DMS53 treated with DMSO at 0.1 percent for 48 hours (cell line): ENCODE results near the gene FZD2.
"Not testable (repeated sequence)": the region's sequence is repeated elsewhere in the genome, so short reads cannot be mapped to it uniquely, and the experiment has no call there.

Source experiments
- DNase-seq: peaks from one replicate; lab custom pipeline; 2025; ENCODE audit not compliant: unreplicated experiment; lab: John Stamatoyannopoulos, UW

The FZD2 gene

GRCh38 chr17:44546671-44547606 lies 10.3 kb upstream of the FZD2 start:
- DNase-seq: no peak

- no peak for DNase-seq
Observed at GRCh38 chr17:44547625-44548267, 9.5 kb upstream of the FZD2 start.

DNA sequence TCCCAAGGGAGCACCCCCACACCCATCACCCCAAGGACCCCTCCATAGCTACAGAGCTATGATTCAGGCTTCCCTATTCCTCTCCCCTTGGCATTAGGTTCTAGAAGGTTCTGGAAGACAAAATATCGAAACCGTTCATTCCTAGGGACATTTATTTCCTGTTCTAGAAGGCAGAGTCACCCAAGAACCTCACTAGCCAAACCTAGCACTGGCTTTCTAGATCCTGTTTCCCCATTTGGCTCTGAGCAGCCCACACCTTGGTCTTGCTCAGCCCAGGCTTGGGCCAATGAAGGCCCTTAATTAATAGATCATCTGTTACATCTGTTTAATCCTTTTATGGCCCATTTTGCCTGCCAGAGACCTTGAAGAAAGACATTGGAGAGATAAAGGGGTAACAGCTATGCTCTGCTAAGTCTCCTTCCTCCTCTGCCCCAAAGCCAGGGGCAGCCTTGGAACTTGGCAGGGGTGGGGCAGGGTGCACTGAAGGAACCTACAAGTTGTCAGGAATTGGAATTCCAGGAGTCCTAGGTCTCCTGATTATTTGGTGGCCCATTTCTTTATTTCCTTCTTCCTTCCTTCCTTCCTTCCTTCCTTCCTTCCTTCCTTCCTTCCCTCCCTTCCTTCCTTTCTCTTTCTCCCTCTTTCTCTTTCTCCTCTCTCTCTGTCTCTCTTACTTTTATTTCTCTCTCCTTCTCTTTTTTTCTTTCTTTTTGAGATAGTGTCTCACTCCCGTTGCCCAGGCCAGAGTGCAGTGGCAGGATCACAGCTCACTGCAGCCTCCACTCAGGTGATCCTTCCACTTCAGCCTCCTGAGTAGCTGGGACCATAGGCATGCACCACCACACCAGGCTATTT lies 8.7 kb upstream of the FZD2 start:
- no peak for DNase-seq

- DNase-seq: no peak
Observed at GRCh38 chr17:44549686-44550085, 7.6 kb upstream of the FZD2 start.

- no peak for DNase-seq
Observed at GRCh38 chr17:44552361-44552760, 4.9 kb upstream of the FZD2 start.

DNA sequence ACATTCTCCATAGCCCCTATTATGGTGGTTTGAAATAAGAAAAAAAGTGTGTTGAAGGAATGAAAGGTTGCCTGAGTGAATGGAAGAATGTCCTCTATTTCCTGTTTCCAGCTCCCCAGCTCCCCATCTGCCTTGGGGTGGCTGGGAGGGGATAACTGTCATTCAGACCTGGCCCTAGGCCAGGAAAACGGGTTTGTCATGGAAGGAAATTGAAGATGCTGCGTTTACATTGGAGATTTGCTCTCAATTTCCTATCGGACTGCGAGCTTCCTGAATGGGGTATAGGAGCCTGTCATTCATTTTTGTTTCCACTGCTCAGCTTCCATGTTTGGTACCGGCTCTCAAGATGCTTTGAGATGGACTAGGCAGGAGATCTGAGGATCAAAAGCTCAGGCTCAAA lies 2.2 kb upstream of the FZD2 start:
- no peak for DNase-seq

- no peak for DNase-seq
Observed at GRCh38 chr17:44556166-44556831, 985 bp upstream of the FZD2 start.

DNA sequence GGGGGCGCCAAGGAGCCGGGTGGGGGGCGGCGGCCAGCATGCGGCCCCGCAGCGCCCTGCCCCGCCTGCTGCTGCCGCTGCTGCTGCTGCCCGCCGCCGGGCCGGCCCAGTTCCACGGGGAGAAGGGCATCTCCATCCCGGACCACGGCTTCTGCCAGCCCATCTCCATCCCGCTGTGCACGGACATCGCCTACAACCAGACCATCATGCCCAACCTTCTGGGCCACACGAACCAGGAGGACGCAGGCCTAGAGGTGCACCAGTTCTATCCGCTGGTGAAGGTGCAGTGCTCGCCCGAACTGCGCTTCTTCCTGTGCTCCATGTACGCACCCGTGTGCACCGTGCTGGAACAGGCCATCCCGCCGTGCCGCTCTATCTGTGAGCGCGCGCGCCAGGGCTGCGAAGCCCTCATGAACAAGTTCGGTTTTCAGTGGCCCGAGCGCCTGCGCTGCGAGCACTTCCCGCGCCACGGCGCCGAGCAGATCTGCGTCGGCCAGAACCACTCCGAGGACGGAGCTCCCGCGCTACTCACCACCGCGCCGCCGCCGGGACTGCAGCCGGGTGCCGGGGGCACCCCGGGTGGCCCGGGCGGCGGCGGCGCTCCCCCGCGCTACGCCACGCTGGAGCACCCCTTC lies 484 bp downstream of the FZD2 start:
- DNase-seq: no peak

- no peak for DNase-seq
Observed at GRCh38 chr17:44558334-44558709, 1.0 kb downstream of the FZD2 start.

- DNase-seq: no peak
Observed at GRCh38 chr17:44558710-44559633, 1.7 kb downstream of the FZD2 start.

GRCh38 chr17:44559634-44560554 lies 2.6 kb downstream of the FZD2 start:
- DNase-seq: no peak

DNA sequence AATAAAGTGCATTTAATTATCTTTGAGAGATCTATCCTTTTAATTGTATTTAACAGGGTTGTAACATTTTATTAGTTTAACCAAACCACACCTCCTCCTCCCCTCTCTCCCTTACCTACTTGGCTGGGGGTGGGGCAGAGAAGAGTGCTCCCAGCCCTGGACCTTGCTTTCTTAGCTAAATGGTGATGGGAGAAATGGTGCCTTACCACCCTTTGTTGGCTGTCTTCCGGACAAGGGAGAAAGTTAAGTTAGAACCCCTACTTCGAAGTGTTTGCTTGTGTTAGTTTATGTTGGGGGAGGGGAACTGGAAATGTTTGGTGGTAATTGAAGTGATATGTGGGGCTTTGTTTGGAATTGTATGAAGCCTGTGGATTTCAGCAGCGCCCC lies 3.9 kb downstream of the FZD2 start:
- DNase-seq: no peak

DNA sequence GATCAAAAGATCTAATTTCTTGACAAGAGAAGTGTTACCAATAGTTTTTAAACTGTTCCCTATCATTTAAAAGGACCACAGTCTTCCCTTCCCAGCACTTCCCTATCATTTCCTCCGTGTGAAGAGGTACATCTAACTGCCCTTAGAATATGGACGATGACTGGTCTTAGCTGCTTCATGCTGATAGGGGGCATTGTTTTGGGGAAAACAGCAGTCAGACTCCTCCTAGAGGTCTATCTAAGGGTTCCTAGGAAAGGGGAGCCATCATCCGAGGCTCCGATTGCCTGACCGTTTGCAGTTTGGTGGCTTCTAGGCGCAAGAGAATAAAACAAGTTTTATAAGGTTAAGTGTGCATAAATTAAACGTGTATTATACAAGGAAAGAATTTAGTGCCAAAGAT lies 7.1 kb downstream of the FZD2 start:
- no peak for DNase-seq

DNA sequence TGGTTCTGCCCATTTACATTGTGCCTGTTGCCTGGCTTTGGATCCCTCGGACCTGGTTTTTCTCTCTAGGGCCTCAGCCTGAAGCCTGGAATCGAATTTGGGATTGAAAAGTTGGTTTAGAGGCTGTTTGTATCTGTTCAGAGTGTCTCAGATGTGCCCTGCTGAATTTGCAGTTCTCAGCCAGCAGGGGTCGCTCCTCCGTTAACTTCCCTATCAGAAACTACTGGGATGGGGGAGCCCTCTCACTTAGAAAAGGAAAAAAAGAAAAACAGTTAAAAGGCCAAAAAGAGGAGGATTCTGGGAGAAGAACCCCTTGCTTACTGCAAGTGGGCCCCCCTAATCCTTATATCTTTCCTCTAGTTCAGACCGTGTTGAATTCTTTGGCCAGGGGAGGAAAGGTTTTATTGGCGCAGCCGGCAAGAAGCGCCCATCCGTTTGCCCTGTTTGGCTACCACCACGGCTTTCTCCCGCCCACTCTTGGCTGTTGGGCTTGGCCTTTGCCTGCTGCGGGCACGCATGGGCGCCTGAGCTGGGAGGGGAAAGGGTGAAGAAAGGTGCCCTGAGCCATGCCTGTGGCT lies 8.7 kb downstream of the FZD2 start:
- no peak for DNase-seq

DNA sequence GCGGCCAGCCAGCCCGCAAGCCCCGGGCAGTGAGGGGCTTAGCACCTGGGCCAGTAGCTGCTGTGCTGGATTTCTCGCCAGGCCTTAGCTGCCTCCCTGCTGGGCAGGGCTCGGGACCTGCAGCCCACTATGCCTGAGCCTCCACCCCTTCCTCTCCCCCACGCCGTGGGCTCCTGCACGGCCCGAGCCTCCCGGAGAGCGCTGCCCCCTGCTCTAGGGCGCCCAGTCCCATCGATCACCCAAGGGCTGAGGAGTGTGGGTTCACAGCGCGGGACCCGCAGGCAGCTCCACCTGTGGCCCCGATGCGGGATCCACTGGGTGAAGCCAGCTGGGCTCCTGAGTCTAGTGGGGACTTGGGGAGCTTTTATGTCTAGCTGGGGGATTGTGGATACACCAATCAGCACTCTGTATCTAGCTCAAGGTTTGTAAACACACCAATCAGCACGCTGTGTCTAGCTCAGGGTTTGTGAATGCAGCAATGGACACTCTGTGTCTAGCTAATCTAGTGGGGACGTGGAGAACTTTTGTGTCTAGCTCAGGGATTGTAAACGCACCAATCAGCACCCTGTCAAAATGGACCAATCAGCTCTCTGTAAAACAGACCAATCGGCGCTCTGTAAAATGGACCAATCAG lies 11.1 kb downstream of the FZD2 start:
- DNase-seq: not testable (repeated sequence)

- no peak for DNase-seq
Observed at GRCh38 chr17:44568945-44569858, 11.9 kb downstream of the FZD2 start.

- no peak for DNase-seq
Observed at GRCh38 chr17:44572801-44573200, 15.5 kb downstream of the FZD2 start.
